Upper lobe of left lung (tissue), 6 donors: ENCODE data around the gene OR51B6. TPM values are rescaled to one million over a fixed set of nuclear protein-coding genes. Genes with fewer than 3 reads are reported as not detected.
"Not testable (repeated sequence)": the region's sequence is repeated elsewhere in the genome, so short reads cannot be mapped to it uniquely, and the experiment has no call there.

Experiments
- ATAC-seq, 2 donors: fragments of 200-7000 bp; cut with Tn5 transposase; one replicate each; pipeline ENCODE4 v1.9.1; 2022; ENCODE audit warnings: mild to moderate bottlenecking in 2 of 2, moderate library complexity in 2 of 2; ENCODE audit not compliant: low FRiP score in 2 of 2
- DNase-seq, 2 donors: peaks; one replicate each; pipeline ENCODE4 v3.0.0-alpha.2; 2019 to 2020
- H3K27ac ChIP-seq, 4 donors: fragments of 200-600 bp; sonication (generic); one replicate each; pipeline ENCODE4 v1.5.1; 2016 to 2019
- H3K27me3 ChIP-seq, 4 donors: fragments of 200-600 bp; sonication (generic); one replicate each; pipeline ENCODE4 v1.5.1; 2017 to 2019
- H3K36me3 ChIP-seq, 4 donors: fragments of 200-600 bp; sonication (generic); one replicate each; pipeline ENCODE4 v1.5.1; 2016 to 2019
- H3K4me1 ChIP-seq, 4 donors: fragments of 200-600 bp; sonication (generic); one replicate each; pipeline ENCODE4 v1.5.1; 2018 to 2019
- H3K4me3 ChIP-seq, 4 donors: fragments of 200-600 bp; sonication (generic); one replicate each; pipeline ENCODE4 v1.5.1; 2017 to 2019; ENCODE audit warnings: mild to moderate bottlenecking in 2 of 4, moderate library complexity in 1 of 4
- H3K9me3 ChIP-seq, 4 donors: fragments of 200-600 bp; sonication (generic); one replicate each; pipeline ENCODE4 v1.5.1; 2018 to 2019
- EP300 ChIP-seq, 4 donors: sonication (generic); formaldehyde crosslinking; IDR thresholded peaks; one replicate each; pipeline ENCODE4 v1.5.1; 2017; ENCODE audit warnings: antibody characterized with exemption in 4 of 4, control low read depth in 2 of 4
- POLR2A ChIP-seq, 4 donors: fragments of 450-650 bp; IDR thresholded peaks; one replicate each; pipeline ENCODE4 v1.5.1; 2016 to 2017; ENCODE audit warnings: antibody characterized with exemption in 4 of 4, mild to moderate bottlenecking in 2 of 4
- POLR2AphosphoS5 ChIP-seq, 2 donors: sonication (generic); formaldehyde crosslinking; IDR thresholded peaks; one replicate each; pipeline ENCODE4 v1.5.1; 2017; ENCODE audit warnings: antibody characterized with exemption in 2 of 2
- WGBS, 2 donors: methylation state at CpG; one replicate each; pipeline ENCODE4 v1.1.5; 2017 to 2018; 5-methylcytosine and 5-hydroxymethylcytosine counted together
- total RNA-seq, 6 donors: library from RNA; depleted of rRNA in 4 of 6; stranded (reverse); fragments of >200 nt in 4 of 6; gene quantifications; one replicate each; pipeline versions ENCODE4 v1.1.0 to v1.2.1, GENCODE V29; 2016 to 2021
- TF ChIP-seq, protein P1 (sequence below), 6 experiments: fragments of 450-650 bp in 4 of 6; fragments of 200-600 bp in 2 of 6; sonication (generic) in 2 of 6; IDR thresholded peaks; one replicate each; pipeline ENCODE4 v1.5.1; 2016 to 2019; ENCODE audit warnings: antibody characterized with exemption in 6 of 6
- donor health status: DM: no; HTN: no; CAD: no; lungs with moderate emphysema.
- donor health status: DM: no; HTN: yes; CAD: no; lungs with severe emphysema.

OR51B6 gene
- total RNA-seq, 6 donors from 2014 or later = not detected

DNA sequence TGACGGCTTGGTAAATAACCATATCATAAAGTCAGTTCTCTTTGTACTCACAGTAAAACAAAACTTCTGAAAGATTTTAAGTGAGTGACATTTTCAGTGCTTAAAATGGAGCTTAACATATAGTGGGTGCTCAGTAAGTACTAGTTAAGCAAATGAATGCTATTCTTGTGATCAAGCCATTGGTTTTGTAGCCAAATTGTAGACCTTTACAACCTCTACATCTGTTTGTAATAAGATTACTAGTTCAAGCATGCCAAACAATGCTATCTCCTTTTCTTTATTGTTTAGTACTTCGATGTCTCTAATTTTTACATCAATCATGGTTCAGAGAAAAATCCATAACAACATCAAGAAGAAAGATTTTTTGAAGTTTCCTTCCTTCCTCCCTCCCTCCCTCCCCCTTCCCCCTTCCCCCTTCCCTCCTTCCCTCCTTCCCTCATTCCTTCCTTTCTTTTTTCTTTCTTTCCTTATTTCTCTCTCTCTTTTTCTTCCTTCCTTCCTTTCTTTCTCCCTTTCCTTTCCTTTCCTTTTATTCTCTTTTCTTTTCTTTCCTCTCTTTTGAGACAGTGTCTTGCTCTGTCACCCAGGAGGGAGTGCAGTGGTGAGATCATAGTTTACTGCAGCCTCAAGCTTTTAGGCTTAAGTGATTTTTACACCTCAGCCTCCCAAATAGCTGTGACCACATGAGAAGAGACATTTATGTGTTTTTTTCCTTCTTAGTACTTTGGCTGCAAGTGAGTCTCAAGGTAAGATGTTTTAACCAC is 43.9 kb upstream of the OR51B6 start:
- Histone ChIP-seq H3K4me3 (no peak overlapping the region), H3K27me3 (no peaks in the 10 kb centered on the region), H3K4me1 (no peaks in the 10 kb centered on the region), H3K27ac (no peak overlapping the region), H3K9me3 (no peaks in the 10 kb centered on the region), H3K36me3 (no peaks in the 10 kb centered on the region)
- WGBS, 2 donors = 73 to 81% methylated on average over 2 of the region's 2 CpGs
- DNase-seq (no peak), ATAC-seq (no peak)
- TF ChIP-seq EP300 (IDR thresholded peaks at IDR 0.05) = no peak
- TF ChIP-seq POLR2A (IDR thresholded peaks at IDR 0.05) = no peak

DNA sequence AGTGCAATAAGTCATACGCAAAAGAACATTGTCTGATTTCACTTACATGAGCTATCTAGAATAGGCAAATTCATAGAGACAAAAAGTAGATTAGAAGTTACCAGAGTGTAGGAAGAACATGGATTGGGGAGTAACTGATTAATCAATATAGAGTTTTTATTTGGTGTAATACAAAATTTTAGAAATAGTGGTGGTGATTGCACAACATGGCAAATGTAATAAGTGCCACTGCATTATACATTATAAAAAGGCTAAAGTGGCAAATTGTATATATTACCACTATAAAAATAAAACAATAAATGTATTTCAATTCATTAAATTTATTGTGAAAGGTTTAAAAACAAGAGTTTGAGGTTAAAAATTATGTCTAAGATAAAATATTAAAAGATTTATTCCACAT is 40.9 kb upstream of the OR51B6 start:
- no peaks in the 10 kb centered on the region for H3K36me3 ChIP-seq
- WGBS, 2 donors = 93 to 95% methylated on average over 1 of the region's 1 CpG

DNA sequence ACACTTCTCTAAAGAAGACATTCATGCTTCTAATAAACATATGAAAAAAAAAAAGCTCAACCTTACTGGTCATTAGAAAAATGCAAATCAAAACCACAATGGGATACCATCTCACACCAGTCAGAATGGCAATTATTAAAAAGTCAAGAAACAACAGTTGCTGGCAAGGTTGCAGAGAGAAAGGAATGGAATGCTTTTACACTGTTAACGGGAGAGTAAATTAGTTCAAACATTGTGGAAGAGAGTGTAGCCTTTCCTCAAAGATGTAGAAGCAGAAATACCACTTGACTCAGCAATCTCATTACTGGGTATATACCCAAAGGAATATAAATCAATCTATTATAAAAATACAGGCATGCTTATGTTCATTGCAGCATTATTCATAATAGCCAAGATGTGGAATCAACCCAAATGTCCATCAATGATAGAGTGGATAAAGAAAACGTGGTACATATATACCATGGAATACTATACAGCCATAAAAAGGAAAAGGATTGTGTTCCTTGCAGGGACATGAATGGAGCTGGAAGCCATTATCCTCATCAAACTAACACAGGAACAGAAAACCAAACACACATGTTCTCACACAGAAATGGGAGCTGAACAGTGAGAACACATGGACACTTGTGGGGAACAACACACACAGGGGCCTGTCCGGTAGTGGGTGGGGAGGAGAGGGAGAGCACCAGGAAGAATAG is 37.8 kb upstream of the OR51B6 start:
- ATAC-seq, H3K9me3 ChIP-seq, H3K4me1 ChIP-seq, DNase-seq, H3K27me3 ChIP-seq, H3K4me3 ChIP-seq, H3K27ac ChIP-seq, H3K36me3 ChIP-seq: not testable (repeated sequence)
- 79 to 84% methylated on average over 3 of the region's 3 CpGs for WGBS, 2 donors

More for the DNA sequence above, 40.9 kb upstream of the OR51B6 start:
- H3K27me3 ChIP-seq = no peaks in the 10 kb centered on the region
- TF ChIP-seq POLR2A (IDR thresholded peaks at IDR 0.05) (no peak), POLR2AphosphoS5 (IDR thresholded peaks at IDR 0.05) (no peak), EP300 (IDR thresholded peaks at IDR 0.05) (no peak)
- TF ChIP-seq, protein P1, sequence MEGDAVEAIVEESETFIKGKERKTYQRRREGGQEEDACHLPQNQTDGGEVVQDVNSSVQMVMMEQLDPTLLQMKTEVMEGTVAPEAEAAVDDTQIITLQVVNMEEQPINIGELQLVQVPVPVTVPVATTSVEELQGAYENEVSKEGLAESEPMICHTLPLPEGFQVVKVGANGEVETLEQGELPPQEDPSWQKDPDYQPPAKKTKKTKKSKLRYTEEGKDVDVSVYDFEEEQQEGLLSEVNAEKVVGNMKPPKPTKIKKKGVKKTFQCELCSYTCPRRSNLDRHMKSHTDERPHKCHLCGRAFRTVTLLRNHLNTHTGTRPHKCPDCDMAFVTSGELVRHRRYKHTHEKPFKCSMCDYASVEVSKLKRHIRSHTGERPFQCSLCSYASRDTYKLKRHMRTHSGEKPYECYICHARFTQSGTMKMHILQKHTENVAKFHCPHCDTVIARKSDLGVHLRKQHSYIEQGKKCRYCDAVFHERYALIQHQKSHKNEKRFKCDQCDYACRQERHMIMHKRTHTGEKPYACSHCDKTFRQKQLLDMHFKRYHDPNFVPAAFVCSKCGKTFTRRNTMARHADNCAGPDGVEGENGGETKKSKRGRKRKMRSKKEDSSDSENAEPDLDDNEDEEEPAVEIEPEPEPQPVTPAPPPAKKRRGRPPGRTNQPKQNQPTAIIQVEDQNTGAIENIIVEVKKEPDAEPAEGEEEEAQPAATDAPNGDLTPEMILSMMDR (IDR thresholded peaks at IDR 0.05) = no peak
- DNase-seq = no peak
- H3K9me3 ChIP-seq = no peaks in the 10 kb centered on the region
- no peak for ATAC-seq
- no peaks in the 10 kb centered on the region for H3K4me1 ChIP-seq
- H3K27ac ChIP-seq = no peak overlapping the region
- H3K4me3 ChIP-seq = no peak overlapping the region

DNA sequence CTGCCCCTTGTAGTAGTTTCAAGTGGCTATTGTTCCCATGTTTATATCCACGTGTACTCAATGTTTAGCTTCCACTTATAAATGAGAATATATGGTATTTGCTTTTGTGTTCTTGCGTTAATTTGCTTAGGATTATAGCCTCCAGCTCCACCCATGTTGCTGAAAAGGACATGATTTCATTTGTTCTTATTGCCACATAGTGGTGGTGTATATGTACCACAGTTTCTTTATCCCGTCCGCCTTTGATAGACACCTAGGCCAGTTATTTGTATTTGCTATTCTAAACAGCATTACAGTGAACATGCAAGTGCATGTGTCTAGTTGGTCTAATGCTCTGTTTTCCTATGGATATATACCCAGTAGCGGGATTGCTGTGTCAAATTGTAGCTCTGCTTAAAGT is 34.0 kb upstream of the OR51B6 start:
- Histone ChIP-seq H3K4me3 (no peak overlapping the region), H3K9me3 (no peaks in the 10 kb centered on the region), H3K4me1 (no peaks in the 10 kb centered on the region), H3K27ac (no peak overlapping the region), H3K27me3 (no peaks in the 10 kb centered on the region), H3K36me3 (no peaks in the 10 kb centered on the region)
- DNase-seq (no peak), ATAC-seq (no peak)
- WGBS, 2 donors = 52 to 76% methylated on average over 5 of the region's 5 CpGs
- TF ChIP-seq POLR2AphosphoS5 (IDR thresholded peaks at IDR 0.05) (no peak), POLR2A (IDR thresholded peaks at IDR 0.05) (no peak), EP300 (IDR thresholded peaks at IDR 0.05) (no peak)
- TF ChIP-seq, protein P1 (IDR thresholded peaks at IDR 0.05) = no peak

DNA sequence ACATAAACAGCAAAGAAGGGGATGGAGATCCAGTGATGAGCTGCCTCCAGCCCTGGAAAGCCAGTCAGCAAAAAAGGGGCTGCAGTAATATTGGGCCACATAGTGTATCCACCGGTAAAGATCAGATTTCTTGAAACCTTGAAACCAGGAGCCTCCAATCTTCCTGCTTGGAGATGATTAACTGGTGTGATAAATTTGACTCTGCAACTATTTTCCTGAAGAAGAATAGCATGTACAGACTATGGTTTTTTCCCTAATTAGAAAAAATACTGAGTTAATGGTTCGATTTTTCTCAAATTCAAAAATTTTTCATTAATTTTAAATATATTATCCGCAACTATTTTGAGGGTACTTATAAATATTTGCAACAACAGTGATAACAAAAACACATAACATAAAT is 27.1 kb upstream of the OR51B6 start, which contains the start of gene OR51B2:
OR51B2 (minus strand) TSS at position 101 of the 400 bp plus-strand sequence; CDS start at position 101, 0 bp downstream.
- no peak for TF ChIP-seq POLR2A (IDR thresholded peaks at IDR 0.05)
- TF ChIP-seq, protein P1 (IDR thresholded peaks at IDR 0.05) = no peak
- no peak for TF ChIP-seq EP300 (IDR thresholded peaks at IDR 0.05)
- Histone ChIP-seq H3K4me1 (no peaks in the 10 kb centered on the region), H3K9me3 (no peaks in the 10 kb centered on the region), H3K27me3 (no peaks in the 10 kb centered on the region), H3K36me3 (no peaks in the 10 kb centered on the region), H3K27ac (no peak within 1 kb of the TSS), H3K4me3 (no peak within 1 kb of the TSS)
- DNase-seq (no peak), ATAC-seq (no peak)
- 80 to 82% methylated on average over 3 of the region's 3 CpGs for WGBS, 2 donors
